ENCODE results near the gene FBXL17. TPM values are rescaled to one million over a fixed set of nuclear protein-coding genes. Genes with fewer than 3 reads are reported as not detected.
A peak's percentile ranks its signal among the peaks of the same experiment; 100 is the strongest.

Gene FBXL17
- total and polyA plus RNA-seq, 2 of the 4 experiments (the other 2 are of a cell fraction) = 3.9 to 8.1 TPM

- Histone ChIP-seq H3K79me1 (ENCODE audit: low read depth in 1 of 2, low read length in 2 of 2) (no peaks in the 10 kb centered on the region), H3K9me3 (ENCODE audit: control insufficient read depth, insufficient read depth, low read length) (no peaks in the 10 kb centered on the region), H4K8ac (ENCODE audit: low read depth in 2 of 2, low read length in 2 of 2) (no peak overlapping the region), H2AFZ (replicated peaks; ENCODE audit: low read length, poor library complexity) (no peak overlapping the region), H3K56ac (ENCODE audit: extremely low read depth, insufficient read depth, low read length) (no peak overlapping the region), H3K27ac (ENCODE audit: insufficient read depth, low read length) (no peak overlapping the region), H3K27me3 (ENCODE audit: control insufficient read depth, insufficient read depth, low read length) (no peaks in the 10 kb centered on the region), H2AK5ac (ENCODE audit: low read depth, low read length) (0 out of 2 replicates have a peak overlapping the region, but pooled peaks have one; percentile 27), H4K91ac (ENCODE audit: insufficient read depth, low read depth, low read length) (no peak overlapping the region), H2BK120ac (ENCODE audit: low read depth, low read length) (no peak overlapping the region), H3K4ac (ENCODE audit: low read depth, low read length) (no peak overlapping the region), H3K14ac (replicated peaks; ENCODE audit: low read depth, low read length) (no peak overlapping the region), H4K5ac (ENCODE audit: low read depth, low read length) (no peak overlapping the region), H3K4me2 (ENCODE audit: low read depth, low read length) (no peak overlapping the region), H2AK9ac (replicated peaks; ENCODE audit: low read depth, low read length, poor library complexity) (no peak overlapping the region), H3K4me1 (ENCODE audit: control insufficient read depth, insufficient read depth, low read length) (no peaks in the 10 kb centered on the region), H2BK5ac (ENCODE audit: low read depth, low read length, poor library complexity, severe bottlenecking) (no peak overlapping the region), H2BK20ac (ENCODE audit: low read depth, low read length) (no peak overlapping the region), H3K18ac (ENCODE audit: low read depth, low read length) (no peak overlapping the region), H3K9me1 (ENCODE audit: insufficient read depth, low read length) (no peaks in the 10 kb centered on the region; the same call in 1 of the 2 replicates), H3K23ac (ENCODE audit: low read depth, low read length) (no peak overlapping the region), H3K36me3 (ENCODE audit: control insufficient read depth, insufficient read depth, low read length) (peaks cover 2% of the 10 kb centered on the region; the same call in 1 of the 2 replicates), H3K4me3 (ENCODE audit: insufficient read depth, low read depth, low read length) (no peak overlapping the region), H3K9ac (ENCODE audit: low read depth, low read length) (no peak overlapping the region), H2BK15ac (ENCODE audit: low read depth, low read length) (no peak overlapping the region), H4K20me1 (ENCODE audit: insufficient read depth, low read length) (no peaks in the 10 kb centered on the region)
- dilution Hi-C loops (cut with HindIII; ENCODE audit: low sequenced_read_pairs, unreplicated experiment) (no loop called here), in situ Hi-C loops (cut with MboI; ENCODE audit: low sequenced_read_pairs) (no loop called here), intact Hi-C loops (cut with micrococcal nuclease) (no loop called here)
- ChIA-PET POLR2A (ENCODE audit: unreplicated experiment) (no interaction called here), CTCF (no interaction called here)
- DNase-seq (no peak), ATAC-seq (ENCODE audit: low read depth) (no peak)
- TF ChIP-seq USF2 (IDR thresholded peaks at IDR 0.05; ENCODE audit: low read depth, low read length) (no peak), NFE2L2 (IDR thresholded peaks at IDR 0.05; ENCODE audit: low read depth, low read length) (no peak), CTCF (conservative IDR thresholded peaks at IDR 0.05; ENCODE audit: low read depth, low read length) (no peak), BHLHE40 (IDR thresholded peaks at IDR 0.05; ENCODE audit: low read depth, low read length) (no peak), MAFK (IDR thresholded peaks at IDR 0.05; ENCODE audit: low read depth, low read length) (no peak), SMC3 (IDR thresholded peaks at IDR 0.05; ENCODE audit: low read depth, low read length) (no peak), MAZ (IDR thresholded peaks at IDR 0.05; ENCODE audit: borderline replicate concordance, low read depth, low read length) (no peak), ELK1 (IDR thresholded peaks at IDR 0.05; ENCODE audit: borderline replicate concordance, low read depth, low read length) (no peak), RAD21 (IDR thresholded peaks at IDR 0.05; ENCODE audit: low read length) (no peak), POLR2A (IDR thresholded peaks at IDR 0.05; ENCODE audit: low read depth, low read length) (no peak), FOS (IDR thresholded peaks at IDR 0.05; ENCODE audit: low read depth, low read length) (no peak), CHD1 (IDR thresholded peaks at IDR 0.05; ENCODE audit: low read depth, low read length) (no peak), RCOR1 (IDR thresholded peaks at IDR 0.05; ENCODE audit: insufficient replicate concordance, low read length) (no peak), MXI1 (IDR thresholded peaks at IDR 0.05; ENCODE audit: borderline replicate concordance, low read depth, low read length) (no peak), CEBPB (IDR thresholded peaks at IDR 0.05; ENCODE audit: low read depth, low read length) (no peak), RFX5 (IDR thresholded peaks at IDR 0.05; ENCODE audit: low read depth, low read length) (no peak)
- 100% methylated on average over 1 of the region's 12 CpGs; no CpG with 5 or more reads in 1 of the 2 experiments for WGBS, 2 experiments (ENCODE audit: extremely low coverage in 2 of 2, insufficient read length in 1 of 2)
- no TSS peak for BruUV-seq (replicated peaks)
Observed at GRCh38 chr5:107861565-107861964, 520.3 kb downstream of the FBXL17 start.

Measured in IMR-90 (cell line).